Hypothalamus (tissue), 51 donors: Measurements from ENCODE around the gene PDYN.

Experiments
- DNase-seq, 51 donors: peaks; one replicate each; lab custom pipeline; 2025; lab: John Stamatoyannopoulos, UW

PDYN gene

DNA sequence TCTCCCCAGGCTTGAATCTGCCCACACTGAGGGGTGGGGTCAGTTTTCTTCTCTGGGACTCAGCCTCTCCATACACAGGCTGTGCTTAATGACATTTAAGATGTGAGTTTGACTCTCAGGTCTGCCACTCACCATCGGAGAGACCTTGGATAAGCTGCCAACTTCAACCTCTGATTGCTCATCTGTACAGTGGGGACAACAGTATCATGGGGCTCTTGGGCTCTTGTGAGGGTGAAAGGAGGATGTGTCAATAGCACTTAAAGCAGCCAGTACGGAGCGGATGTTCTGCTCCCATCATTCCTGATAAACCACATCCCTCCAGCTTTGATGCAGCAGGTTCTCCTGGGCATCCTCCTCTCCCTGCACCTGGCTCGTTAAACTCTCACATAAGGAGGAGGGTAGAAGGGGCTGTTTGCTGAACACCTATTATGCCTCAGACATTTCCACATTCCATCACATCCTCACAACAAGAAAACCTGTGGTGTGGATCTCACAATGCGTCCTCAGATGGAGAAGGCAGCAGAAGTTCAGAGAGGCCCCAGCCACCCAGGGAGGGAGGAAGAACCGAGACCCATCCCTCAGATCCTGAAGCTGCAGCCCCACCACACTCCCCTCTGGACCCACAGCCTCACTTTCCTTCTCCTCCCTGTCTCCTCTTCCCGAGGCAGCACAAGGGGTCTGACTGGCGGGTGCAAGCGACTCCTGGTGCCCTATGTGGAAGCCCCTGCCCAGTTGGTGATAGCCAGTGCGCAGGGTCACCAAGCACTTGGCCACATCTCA lies 1.9 kb upstream of the PDYN start:
- no peak for DNase-seq

DNA sequence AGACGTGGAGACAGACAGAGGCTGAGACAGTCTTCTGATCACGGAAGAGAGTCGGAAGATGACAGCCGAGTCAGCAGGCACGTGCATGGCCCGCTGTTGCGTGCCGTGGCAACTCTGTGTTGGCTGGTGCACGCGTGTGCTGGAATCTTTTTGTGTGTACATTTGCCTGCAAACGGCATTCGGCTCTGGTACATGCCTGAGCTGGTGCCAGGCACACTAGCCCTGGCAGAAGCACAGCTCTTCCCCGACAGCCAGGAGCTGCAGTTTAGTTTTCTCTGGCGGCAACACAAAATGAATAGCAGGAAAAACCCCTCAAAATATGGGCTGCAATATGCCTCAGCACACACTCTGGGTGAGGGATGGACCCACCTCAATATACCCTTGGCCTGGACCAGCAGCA lies 769 bp upstream of the PDYN start:
- peak in 1 of 51 donors; percentile 31 for DNase-seq

- DNase-seq, result peak in 1 of 51 donors; percentile 38
Observed at GRCh38 chr20:1992359-1993110, 1.3 kb downstream of the PDYN start.

GRCh38 chr20:1987826-1988225 lies 6.0 kb downstream of the PDYN start:
- no peak for DNase-seq

DNA sequence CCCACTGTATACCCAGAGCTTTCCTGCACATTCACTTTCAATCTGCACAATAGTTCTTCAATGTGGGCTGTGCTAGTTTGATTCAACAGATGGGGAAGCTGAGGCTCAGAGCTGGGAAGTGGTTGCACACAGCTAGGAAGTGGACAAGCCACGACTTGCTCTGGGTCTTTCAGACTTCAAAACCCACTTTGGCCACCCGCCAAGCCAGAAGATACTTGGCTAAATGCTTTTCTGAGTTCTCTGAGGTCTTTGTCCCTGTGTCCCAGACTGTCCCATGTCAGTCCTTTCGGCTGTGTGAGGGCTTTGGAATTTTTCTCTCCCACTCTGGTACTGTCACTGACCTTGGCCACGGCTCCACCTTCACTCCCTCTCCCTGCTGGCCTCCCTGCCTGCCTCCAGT lies 10.6 kb downstream of the PDYN start:
- DNase-seq, result peak in 5 of 51 donors; percentile 2 to 31 (median 9)

DNA sequence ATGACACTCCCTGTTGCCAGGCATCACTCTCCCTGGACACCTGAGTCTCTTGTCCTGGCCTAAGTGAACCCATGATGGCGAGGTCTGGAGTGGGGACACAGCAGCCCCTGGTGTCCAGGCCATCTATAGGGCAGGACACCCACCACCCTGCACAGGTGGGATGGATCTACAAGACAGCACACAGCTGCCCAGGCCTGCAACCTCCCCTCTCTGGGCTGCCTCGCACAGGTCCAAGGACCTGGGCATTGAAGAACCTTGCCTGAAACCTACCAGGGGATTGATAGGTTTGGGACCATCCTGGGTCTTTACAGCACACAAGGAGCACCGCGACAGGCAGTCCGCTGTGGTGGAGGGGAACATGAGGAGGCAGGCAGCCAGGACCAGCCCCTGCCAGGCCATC lies 11.2 kb downstream of the PDYN start:
- DNase-seq, result no peak

GRCh38 chr20:1979106-1979778 lies 14.6 kb downstream of the PDYN start:
- DNase-seq, result no peak

- no peak for DNase-seq
Observed at GRCh38 chr20:1975291-1975690, 18.6 kb downstream of the PDYN start.

DNA sequence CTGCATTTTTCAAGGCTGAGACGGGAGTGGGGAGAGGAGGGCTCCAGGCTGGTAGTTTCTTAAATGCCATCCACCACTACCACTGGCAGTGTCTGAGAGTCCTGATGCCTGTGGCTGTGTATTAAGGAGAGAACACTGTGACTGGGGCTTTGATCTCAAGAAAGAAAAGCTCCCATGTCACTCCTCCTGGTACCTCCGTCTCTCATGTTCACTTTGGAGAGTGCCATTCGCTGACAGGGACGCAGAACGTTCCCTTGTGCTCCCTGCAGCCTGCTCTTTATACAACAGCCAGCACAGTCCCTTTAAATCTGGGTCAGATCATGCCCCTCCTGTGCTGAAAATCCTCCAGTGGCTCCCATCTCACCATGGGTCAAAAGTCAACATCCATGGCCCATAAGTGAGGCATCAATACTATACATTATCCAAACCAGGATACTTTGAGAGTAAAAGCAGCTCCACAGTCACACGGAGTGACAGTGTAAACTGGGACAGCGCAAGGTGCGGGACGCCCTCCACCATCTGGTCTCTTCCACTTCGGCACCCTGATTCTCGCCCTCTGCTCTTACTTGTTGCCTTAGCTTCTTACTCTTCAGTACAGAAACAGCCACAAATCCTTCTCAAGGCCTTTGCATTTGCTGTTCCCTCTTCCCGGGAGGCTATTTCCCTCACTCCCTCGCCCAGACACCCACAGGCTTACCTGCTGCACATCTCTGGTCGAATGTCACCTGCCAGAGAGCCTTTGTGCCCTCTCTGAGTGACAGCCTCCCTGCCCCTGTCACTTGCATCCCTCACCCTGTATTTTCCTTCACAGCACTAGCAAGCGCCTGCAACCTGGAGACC lies 20.0 kb downstream of the PDYN start:
- DNase-seq, result no peak

GRCh38 chr20:1971893-1972586 lies 21.8 kb downstream of the PDYN start:
- DNase-seq, result no peak

- DNase-seq, result no peak
Observed at GRCh38 chr20:1968964-1969363, 24.9 kb downstream of the PDYN start.

GRCh38 chr20:1965520-1966351 lies 28.1 kb downstream of the PDYN start:
- peak in 48 of 51 donors; percentile 15 to 81 (median 66) for DNase-seq

GRCh38 chr20:1964659-1965405 lies 29.0 kb downstream of the PDYN start:
- DNase-seq, result no peak

DNA sequence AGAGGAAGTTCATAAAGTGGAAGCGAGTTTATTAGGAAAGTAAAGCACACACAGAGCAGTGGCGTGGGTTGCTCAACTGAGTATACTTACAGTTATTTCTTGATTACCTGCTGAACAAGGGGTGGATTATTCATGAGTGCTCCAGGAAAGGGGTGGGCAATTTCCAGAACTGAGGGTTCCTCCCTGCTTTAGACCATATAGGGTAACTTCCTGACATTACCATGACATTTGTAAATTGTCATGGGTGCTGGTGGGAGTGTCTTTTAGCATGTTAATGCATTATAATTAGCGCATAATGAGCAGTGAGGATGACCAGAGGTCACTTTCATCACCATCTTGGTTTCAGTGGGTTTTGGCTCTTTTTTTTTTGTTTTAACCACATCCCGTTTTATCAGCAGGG lies 29.8 kb downstream of the PDYN start:
- no peak for DNase-seq

- DNase-seq, result no peak
Observed at GRCh38 chr20:1961374-1961773, 32.5 kb downstream of the PDYN start.

DNA sequence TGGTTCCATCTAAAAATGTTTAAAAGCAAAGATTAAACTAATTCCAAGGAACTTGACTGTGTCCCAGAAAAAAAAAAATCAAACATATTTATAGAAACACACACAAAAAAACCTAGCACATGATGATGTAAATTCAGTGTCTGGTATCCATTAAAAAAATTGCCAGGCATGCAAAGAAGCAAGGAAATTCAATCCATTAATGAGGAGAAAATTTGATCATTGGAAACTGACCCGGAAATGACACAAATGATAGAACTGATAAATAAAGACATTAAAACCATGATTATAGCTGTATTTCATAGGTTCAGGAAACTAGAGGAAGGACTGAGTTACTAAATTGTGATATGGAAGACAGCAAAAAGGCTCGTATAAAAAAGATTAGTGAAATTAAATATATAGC lies 34.7 kb downstream of the PDYN start:
- DNase-seq, result no peak

DNA sequence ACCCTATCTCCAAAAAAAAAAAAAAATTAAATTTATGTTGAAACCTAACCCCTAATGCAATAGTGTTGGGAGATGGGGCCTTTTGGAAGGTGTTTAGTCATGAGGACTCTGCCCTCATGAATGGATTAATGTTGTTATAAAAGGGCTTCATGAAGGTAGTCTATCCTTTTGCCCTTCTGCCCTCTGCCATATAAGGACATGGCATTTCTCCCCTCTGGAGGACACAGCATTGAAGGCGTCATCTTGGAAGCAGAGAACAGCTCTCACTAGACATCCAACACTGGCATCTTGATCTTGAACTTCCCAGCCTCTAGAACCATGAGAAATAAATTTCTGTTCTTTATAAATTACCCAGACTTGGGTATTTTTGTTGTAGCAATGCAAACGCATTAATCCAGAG lies 35.4 kb downstream of the PDYN start:
- no peak for DNase-seq

- DNase-seq, result no peak
Observed at GRCh38 chr20:1955217-1955616, 38.6 kb downstream of the PDYN start.
